H1 (cell line): ENCODE data around the gene CD53.

Experiments
- CBX5 ChIP-seq: fragments of 300-800, 300-1000 bp; sonication (generic); IDR thresholded peaks from 2 replicates; pipeline ENCODE4 v1.7.1; 2016; ENCODE audit warnings: antibody characterized with exemption, low read length, low read depth
- CTCF ChIP-seq, 3 experiments: IDR thresholded peaks; 1 replicate in 2 of 3; 2 replicates in 1 of 3; pipeline versions ENCODE4 v1.5.1 to v1.6.1; 2011; ENCODE audit warnings: low read length in 3 of 3, mild to moderate bottlenecking in 3 of 3, inconsistent platforms in 2 of 3, low read depth in 1 of 3, moderate library complexity in 1 of 3; ENCODE audit not compliant: insufficient read depth in 1 of 3; ENCODE audit errors: control extremely low read depth in 1 of 3
- KDM5A ChIP-seq: fragments of 200-600 bp; IDR thresholded peaks from 2 replicates; pipeline ENCODE4 v1.7.1; 2012; ENCODE audit warnings: mild to moderate bottlenecking, low read length, inconsistent platforms, mixed read lengths
- NRF1 ChIP-seq: IDR thresholded peaks from 2 replicates; pipeline ENCODE4 v1.6.1; 2011; ENCODE audit warnings: mild to moderate bottlenecking, low read depth, low read length, improper control_type of control experiment
- POLR2A ChIP-seq, 2 experiments: IDR thresholded peaks; 1 replicate in 1 of 2; 2 replicates in 1 of 2; pipeline ENCODE4 v1.6.1; 2011; ENCODE audit warnings: low read depth in 2 of 2, low read length in 2 of 2, mild to moderate bottlenecking in 2 of 2; ENCODE audit errors: control extremely low read depth in 1 of 2
- POU5F1 ChIP-seq: IDR thresholded peaks from 2 replicates; pipeline ENCODE4 v1.6.1; 2011; ENCODE audit warnings: low read depth, mild to moderate bottlenecking, low read length, moderate library complexity
- RAD21 ChIP-seq, 2 experiments: IDR thresholded peaks in 1 of 2; conservative IDR thresholded peaks in 1 of 2; 2 replicates each; pipeline ENCODE4 v1.6.1; 2011; ENCODE audit warnings: low read depth in 2 of 2, low read length in 2 of 2, improper control_type of control experiment in 1 of 2, inconsistent platforms in 1 of 2, mild to moderate bottlenecking in 1 of 2, moderate library complexity in 1 of 2
- RFX5 ChIP-seq: IDR thresholded peaks from 2 replicates; pipeline ENCODE4 v1.6.1; 2011; ENCODE audit warnings: low read depth, low read length, improper control_type of control experiment, borderline replicate concordance

- TF ChIP-seq CTCF (IDR thresholded peaks at IDR 0.05; ENCODE audit: control extremely low read depth in 1 of 3, insufficient read depth in 1 of 3, low read depth in 1 of 3, low read length in 3 of 3) (no peak), KDM5A (no peak), RFX5 (no peak), POLR2A (IDR thresholded peaks at IDR 0.05; ENCODE audit: control extremely low read depth in 1 of 2, low read depth in 2 of 2, low read length in 2 of 2) (no peak), RAD21 (IDR thresholded peaks at IDR 0.05 in 1 of 2, conservative IDR thresholded peaks at IDR 0.05 in 1 of 2; ENCODE audit: low read depth in 2 of 2, low read length in 2 of 2) (no peak), POU5F1 (no peak), NRF1 (no peak), CBX5 (no peak)
Observed at GRCh38 chr1:110898734-110899457, 25.9 kb downstream of the CD53 start.
